Prostate gland (tissue), 2 donors: ENCODE measurements around the gene ANKRD44.

ENCODE experiments used
- POLR2A ChIP-seq: fragments of 450-650 bp; IDR thresholded peaks from one replicate; pipeline ENCODE4 v1.6.1; 2016; ENCODE audit warnings: antibody characterized with exemption, mild to moderate bottlenecking
- POLR2AphosphoS5 ChIP-seq: sonication (generic); formaldehyde crosslinking; IDR thresholded peaks from one replicate; pipeline ENCODE4 v1.6.1; 2017; ENCODE audit warnings: antibody characterized with exemption
- TF ChIP-seq, protein P1 (sequence below), 4 experiments: fragments of 200-600 bp in 2 of 4; fragments of 450-650 bp in 2 of 4; sonication (generic) in 2 of 4; IDR thresholded peaks; 1 replicate in 3 of 4; 2 replicates in 1 of 4; pipeline ENCODE4 v1.5.1; 2016 to 2019; ENCODE audit warnings: antibody characterized with exemption in 4 of 4, mild to moderate bottlenecking in 2 of 4, moderate library complexity in 2 of 4

DNA sequence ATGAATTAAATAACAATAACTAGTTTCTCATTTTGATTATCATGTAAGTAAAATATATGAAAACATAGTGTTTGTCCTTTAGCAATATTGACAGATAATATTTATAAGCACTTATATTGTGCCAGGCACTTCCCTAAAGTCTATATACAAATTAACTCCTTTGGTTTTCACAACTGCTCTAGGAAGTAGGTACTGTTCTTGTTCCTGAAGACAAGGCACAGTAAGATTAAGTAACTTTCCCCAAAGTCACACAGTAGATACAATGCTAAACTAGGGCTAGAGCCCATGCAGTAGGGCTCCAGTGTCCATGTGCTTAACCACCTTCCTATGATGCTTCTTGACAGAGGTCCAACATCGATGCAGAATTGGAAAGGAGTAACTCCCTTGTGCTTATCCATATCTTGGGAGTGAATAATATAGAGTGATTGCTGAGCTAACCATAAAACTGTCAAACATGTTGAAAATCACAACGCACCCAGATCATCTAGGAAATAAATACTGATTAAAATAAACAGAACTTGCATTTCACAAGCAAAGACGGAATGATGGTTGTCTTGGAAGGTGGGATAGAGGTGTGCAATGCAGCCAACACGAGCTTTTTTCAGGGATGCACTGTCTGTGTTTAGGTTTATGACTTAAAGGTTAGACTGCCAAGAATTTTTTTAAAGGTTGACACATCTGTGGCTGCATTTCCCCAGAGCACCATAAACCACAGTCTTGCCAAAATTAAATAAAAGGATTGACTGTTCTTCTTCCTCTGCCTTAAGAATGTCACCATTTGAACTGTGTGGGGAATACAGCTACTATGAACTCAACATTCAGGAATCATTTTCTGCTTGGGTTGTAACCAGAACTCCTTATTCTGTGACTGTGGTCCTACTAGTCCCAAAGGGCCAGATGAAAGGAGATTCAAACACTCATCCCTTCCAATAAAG is 80.8 kb downstream of the ANKRD44 start:
- TF ChIP-seq, protein P1, sequence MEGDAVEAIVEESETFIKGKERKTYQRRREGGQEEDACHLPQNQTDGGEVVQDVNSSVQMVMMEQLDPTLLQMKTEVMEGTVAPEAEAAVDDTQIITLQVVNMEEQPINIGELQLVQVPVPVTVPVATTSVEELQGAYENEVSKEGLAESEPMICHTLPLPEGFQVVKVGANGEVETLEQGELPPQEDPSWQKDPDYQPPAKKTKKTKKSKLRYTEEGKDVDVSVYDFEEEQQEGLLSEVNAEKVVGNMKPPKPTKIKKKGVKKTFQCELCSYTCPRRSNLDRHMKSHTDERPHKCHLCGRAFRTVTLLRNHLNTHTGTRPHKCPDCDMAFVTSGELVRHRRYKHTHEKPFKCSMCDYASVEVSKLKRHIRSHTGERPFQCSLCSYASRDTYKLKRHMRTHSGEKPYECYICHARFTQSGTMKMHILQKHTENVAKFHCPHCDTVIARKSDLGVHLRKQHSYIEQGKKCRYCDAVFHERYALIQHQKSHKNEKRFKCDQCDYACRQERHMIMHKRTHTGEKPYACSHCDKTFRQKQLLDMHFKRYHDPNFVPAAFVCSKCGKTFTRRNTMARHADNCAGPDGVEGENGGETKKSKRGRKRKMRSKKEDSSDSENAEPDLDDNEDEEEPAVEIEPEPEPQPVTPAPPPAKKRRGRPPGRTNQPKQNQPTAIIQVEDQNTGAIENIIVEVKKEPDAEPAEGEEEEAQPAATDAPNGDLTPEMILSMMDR (IDR thresholded peaks at IDR 0.05) = no peak
- TF ChIP-seq POLR2A = no peak
- TF ChIP-seq POLR2AphosphoS5 = no peak
